GM12878 (cell line): ENCODE measurements around the gene NOS1AP.

Source experiments
- BRCA1 ChIP-seq: IDR thresholded peaks from 2 replicates; pipeline ENCODE4 v1.6.1; 2011; ENCODE audit warnings: low read depth, low read length, improper control_type of control experiment
- CHD2 ChIP-seq: IDR thresholded peaks from 2 replicates; pipeline ENCODE4 v1.6.1; 2011; ENCODE audit warnings: low read depth, low read length, improper control_type of control experiment, borderline replicate concordance
- CREB1 ChIP-seq: IDR thresholded peaks from 2 replicates; pipeline ENCODE4 v1.6.1; 2012; ENCODE audit warnings: low read depth, mild to moderate bottlenecking, inconsistent platforms
- FOXK2 ChIP-seq: fragments of 450-650 bp; IDR thresholded peaks from 2 replicates; pipeline ENCODE4 v1.6.1; 2017; ENCODE audit warnings: mild to moderate bottlenecking, moderate library complexity
- POLR2AphosphoS5 ChIP-seq: IDR thresholded peaks from 2 replicates; pipeline ENCODE4 v1.6.1; 2011; ENCODE audit warnings: mild to moderate bottlenecking, low read length, inconsistent platforms
- RBBP5 ChIP-seq: fragments of 200-600 bp; sonication (generic); conservative IDR thresholded peaks from 2 replicates; pipeline ENCODE4 v1.6.1; 2016
- SIX5 ChIP-seq: IDR thresholded peaks from 2 replicates; pipeline ENCODE4 v1.6.1; 2011; ENCODE audit warnings: mild to moderate bottlenecking, low read depth, low read length, moderate library complexity; ENCODE audit not compliant: severe bottlenecking
- SPI1 ChIP-seq: IDR thresholded peaks from 2 replicates; pipeline ENCODE4 v1.6.1; 2011; ENCODE audit warnings: low read depth, mild to moderate bottlenecking, low read length, moderate library complexity, borderline replicate concordance; ENCODE audit not compliant: insufficient read depth
- TF ChIP-seq, protein P1 (sequence below), 3 experiments: IDR thresholded peaks in 2 of 3; conservative IDR thresholded peaks in 1 of 3; 2 replicates each; pipeline ENCODE4 v1.5.1; 2011; ENCODE audit warnings: low read depth in 3 of 3, low read length in 3 of 3, mild to moderate bottlenecking in 3 of 3, control low read depth in 2 of 3, moderate library complexity in 2 of 3, inconsistent platforms in 1 of 3, mixed read lengths in 1 of 3; ENCODE audit not compliant: control insufficient read depth in 2 of 3, insufficient read depth in 1 of 3; ENCODE audit errors: extremely low read depth in 1 of 3

- TF ChIP-seq SIX5 (no peak), CREB1 (no peak), FOXK2 (no peak), RBBP5 (no peak), CHD2 (no peak), POLR2AphosphoS5 (no peak), BRCA1 (no peak), SPI1 (no peak)
- TF ChIP-seq, protein P1, sequence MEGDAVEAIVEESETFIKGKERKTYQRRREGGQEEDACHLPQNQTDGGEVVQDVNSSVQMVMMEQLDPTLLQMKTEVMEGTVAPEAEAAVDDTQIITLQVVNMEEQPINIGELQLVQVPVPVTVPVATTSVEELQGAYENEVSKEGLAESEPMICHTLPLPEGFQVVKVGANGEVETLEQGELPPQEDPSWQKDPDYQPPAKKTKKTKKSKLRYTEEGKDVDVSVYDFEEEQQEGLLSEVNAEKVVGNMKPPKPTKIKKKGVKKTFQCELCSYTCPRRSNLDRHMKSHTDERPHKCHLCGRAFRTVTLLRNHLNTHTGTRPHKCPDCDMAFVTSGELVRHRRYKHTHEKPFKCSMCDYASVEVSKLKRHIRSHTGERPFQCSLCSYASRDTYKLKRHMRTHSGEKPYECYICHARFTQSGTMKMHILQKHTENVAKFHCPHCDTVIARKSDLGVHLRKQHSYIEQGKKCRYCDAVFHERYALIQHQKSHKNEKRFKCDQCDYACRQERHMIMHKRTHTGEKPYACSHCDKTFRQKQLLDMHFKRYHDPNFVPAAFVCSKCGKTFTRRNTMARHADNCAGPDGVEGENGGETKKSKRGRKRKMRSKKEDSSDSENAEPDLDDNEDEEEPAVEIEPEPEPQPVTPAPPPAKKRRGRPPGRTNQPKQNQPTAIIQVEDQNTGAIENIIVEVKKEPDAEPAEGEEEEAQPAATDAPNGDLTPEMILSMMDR (IDR thresholded peaks at IDR 0.05 in 2 of 3, conservative IDR thresholded peaks at IDR 0.05 in 1 of 3; ENCODE audit: control insufficient read depth in 2 of 3, extremely low read depth in 1 of 3, insufficient read depth in 1 of 3, low read depth in 3 of 3, low read length in 3 of 3) = no peak
Measured at GRCh38 chr1:162111572-162111971, 42.1 kb downstream of the NOS1AP start.
